Cerebellar cortex (tissue), 1 donor: Measurements from ENCODE around the gene ADD1.

ENCODE experiments used
- DNase-seq: peaks from one replicate; pipeline ENCODE4 v3.0.0-alpha.2; 2015; ENCODE audit warnings: low spot score

Gene ADD1

GRCh38 chr4:2822461-2823300, 21.0 kb upstream of the ADD1 start:
- no peak for DNase-seq

GRCh38 chr4:2823301-2823670, 20.4 kb upstream of the ADD1 start:
- DNase-seq: no peak

GRCh38 chr4:2823671-2824328, 19.8 kb upstream of the ADD1 start:
- no peak for DNase-seq

- no peak for DNase-seq
Measured at GRCh38 chr4:2824329-2824835, 19.3 kb upstream of the ADD1 start.

- no peak for DNase-seq
Measured at GRCh38 chr4:2824836-2825381, 18.7 kb upstream of the ADD1 start.

GRCh38 chr4:2825740-2826139, 17.9 kb upstream of the ADD1 start:
- DNase-seq: no peak

GRCh38 chr4:2827071-2827873, 16.4 kb upstream of the ADD1 start:
- no peak for DNase-seq

- no peak for DNase-seq
Measured at GRCh38 chr4:2827874-2828751, 15.5 kb upstream of the ADD1 start.

GRCh38 chr4:2828758-2829181, 14.9 kb upstream of the ADD1 start:
- no peak for DNase-seq

GRCh38 chr4:2829321-2829932, 14.2 kb upstream of the ADD1 start:
- DNase-seq: no peak

- DNase-seq: no peak
Measured at GRCh38 chr4:2829933-2830451, 13.7 kb upstream of the ADD1 start.

- no peak for DNase-seq
Measured at GRCh38 chr4:2830632-2831610, 12.7 kb upstream of the ADD1 start.

- no peak for DNase-seq
Measured at GRCh38 chr4:2831611-2832308, 11.9 kb upstream of the ADD1 start.

- DNase-seq: no peak
Measured at GRCh38 chr4:2832309-2832980, 11.2 kb upstream of the ADD1 start.

GRCh38 chr4:2832981-2833670, 10.5 kb upstream of the ADD1 start:
- no peak for DNase-seq

- no peak for DNase-seq
Measured at GRCh38 chr4:2833671-2834000, 10.0 kb upstream of the ADD1 start.
